Mononuclear cell (primary cell): Measurements from ENCODE around the gene SCML1. TPM values are rescaled to one million over a fixed set of nuclear protein-coding genes. Genes with fewer than 3 reads are reported as not detected.
"Not testable (repeated sequence)": the region's sequence is repeated elsewhere in the genome, so short reads cannot be mapped to it uniquely, and the experiment has no call there.

ENCODE experiments used
- H3K27me3 ChIP-seq: 2 replicates; pipeline ENCODE4 v1.6.0; 2011; ENCODE audit warnings: low read length, control low read depth; ENCODE audit not compliant: insufficient read depth
- H3K4me1 ChIP-seq: 2 replicates; pipeline ENCODE4 v1.5.1; 2011; ENCODE audit warnings: mild to moderate bottlenecking, low read length, control low read depth; ENCODE audit not compliant: insufficient read depth
- H3K4me3 ChIP-seq: 2 replicates; pipeline ENCODE4 v1.5.1; 2011; ENCODE audit warnings: mild to moderate bottlenecking, low read length, moderate library complexity
- H3K9me3 ChIP-seq: 2 replicates; pipeline ENCODE4 v1.5.1; 2011; ENCODE audit warnings: low read depth, mild to moderate bottlenecking, control low read depth, low read length
- total RNA-seq: library from RNA; depleted of rRNA; stranded (reverse); fragments of >200 nt; gene quantifications from one replicate; pipeline ENCODE4 v1.2.3, GENCODE V29; 2012

SCML1 gene
- total RNA-seq, 1 donor, result 35.2 TPM

DNA sequence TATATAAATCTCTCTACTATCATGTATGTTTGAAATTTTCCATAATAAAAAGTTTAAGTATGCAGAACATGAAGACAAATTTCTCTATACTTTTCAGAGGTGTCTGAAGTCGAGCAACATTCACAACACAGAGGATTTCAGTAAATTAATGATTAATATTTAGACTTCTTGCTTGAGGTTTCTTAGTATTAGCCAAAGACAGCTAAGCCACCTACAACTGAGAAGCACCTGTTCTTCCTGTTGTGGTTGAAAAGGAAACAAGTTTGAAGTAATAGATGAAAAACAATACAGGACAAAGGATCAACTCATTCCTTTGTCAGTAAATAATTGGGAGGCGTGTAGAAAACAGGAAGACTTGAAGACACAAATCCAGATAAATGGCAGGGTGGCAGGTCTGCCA, 21.1 kb downstream of the SCML1 start:
- no peaks in the 10 kb centered on the region for H3K9me3 ChIP-seq
- H3K27me3 ChIP-seq, result no peaks in the 10 kb centered on the region
- H3K4me3 ChIP-seq, result no peak overlapping the region
- no peaks in the 10 kb centered on the region for H3K4me1 ChIP-seq

DNA sequence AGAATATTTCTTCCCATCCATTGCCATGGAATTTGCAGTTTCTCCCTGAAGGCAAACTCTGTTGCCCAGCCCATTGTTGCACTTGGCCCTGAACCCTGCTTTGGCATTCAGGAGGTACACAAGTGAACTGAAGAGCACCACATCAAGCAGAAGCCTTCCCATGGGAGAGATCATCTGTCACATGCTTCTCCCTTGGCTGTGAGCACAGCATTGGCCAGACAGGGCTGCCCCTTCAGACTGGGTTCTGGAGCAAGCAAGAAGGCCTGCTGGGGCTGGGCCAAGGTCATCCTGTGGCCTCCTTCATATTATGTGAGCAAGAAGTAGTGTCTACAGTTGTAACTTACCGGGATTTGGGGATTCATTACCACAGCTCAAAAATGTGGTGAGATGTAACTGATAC, 22.7 kb downstream of the SCML1 start:
- Histone ChIP-seq H3K9me3 (no peaks in the 10 kb centered on the region), H3K4me1 (no peaks in the 10 kb centered on the region), H3K27me3 (no peaks in the 10 kb centered on the region), H3K4me3 (no peak overlapping the region)

DNA sequence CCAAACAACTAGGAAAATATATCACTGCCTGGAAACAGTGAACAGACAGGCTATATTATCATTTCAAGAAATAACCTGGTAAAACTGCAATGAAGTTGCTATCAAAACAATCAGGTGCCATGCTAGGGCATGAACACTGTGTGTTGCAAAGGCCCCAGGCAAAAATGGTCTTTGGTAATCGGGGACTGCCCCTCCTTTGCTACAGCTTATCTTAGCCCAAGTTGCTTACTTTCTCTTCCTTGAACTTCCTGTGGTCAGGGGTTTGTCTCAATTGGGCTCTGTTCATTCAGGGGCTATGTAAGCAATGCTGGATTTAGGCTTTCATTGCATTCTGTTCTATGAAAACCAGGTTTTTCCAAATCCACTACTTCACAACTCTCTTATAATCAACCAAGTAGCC, 30.4 kb downstream of the SCML1 start:
- Histone ChIP-seq H3K4me1 (peaks cover 7% of the 10 kb centered on the region), H3K9me3 (no peaks in the 10 kb centered on the region), H3K27me3 (no peaks in the 10 kb centered on the region), H3K4me3 (no peak overlapping the region)

DNA sequence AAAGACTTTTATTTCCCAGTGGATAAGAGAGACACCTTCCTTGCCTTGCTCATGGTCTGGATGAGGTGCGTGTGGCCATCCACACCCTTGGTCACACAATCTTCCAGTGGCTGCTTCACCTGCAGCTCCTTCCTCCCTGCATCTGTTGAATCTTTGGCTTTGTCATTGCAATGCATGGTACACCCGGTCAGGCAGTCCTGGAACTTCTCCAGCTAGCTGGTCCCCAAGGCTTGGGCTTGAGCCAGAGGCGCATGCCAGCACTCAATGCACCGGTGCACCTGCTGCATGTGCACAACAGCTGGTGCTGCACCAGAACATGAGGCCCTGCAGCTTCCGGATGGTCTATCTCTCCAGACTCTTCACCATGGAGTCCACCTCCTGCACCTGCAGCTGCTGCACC, 31.7 kb downstream of the SCML1 start:
- no peak overlapping the region for H3K4me3 ChIP-seq
- H3K4me1 ChIP-seq, result peaks cover 7% of the 10 kb centered on the region

DNA sequence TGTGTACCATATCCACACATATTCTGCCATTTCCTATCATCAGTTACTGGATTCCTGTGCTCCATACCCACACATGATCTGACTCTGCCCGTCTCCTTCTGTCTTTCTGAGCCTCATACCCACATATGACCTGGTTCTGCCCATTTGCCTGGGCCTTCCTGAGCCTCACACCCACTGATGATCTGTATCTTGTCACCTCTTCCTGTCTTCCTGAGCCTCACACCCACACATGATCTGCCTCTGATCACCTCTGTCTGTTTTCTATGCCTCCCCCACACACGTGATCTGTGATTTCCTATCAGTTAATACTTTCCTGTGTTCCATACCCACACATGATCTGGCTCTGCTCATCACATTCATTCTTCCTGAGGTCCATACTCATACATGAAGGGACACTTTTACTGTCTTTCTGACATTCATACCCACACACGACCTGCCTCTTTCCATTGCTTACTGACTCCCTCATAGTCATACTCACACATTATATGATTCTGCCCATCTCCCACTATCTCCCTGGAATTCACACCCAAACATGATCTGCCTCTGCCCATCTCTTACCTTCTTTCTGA, 32.5 kb downstream of the SCML1 start:
- no peaks in the 10 kb centered on the region for H3K27me3 ChIP-seq
- H3K4me3 ChIP-seq, result no peak overlapping the region
- peaks cover 7% of the 10 kb centered on the region for H3K4me1 ChIP-seq

More for the DNA sequence above, 31.7 kb downstream of the SCML1 start:
- H3K9me3 ChIP-seq, result no peaks in the 10 kb centered on the region
- no peaks in the 10 kb centered on the region for H3K27me3 ChIP-seq

DNA sequence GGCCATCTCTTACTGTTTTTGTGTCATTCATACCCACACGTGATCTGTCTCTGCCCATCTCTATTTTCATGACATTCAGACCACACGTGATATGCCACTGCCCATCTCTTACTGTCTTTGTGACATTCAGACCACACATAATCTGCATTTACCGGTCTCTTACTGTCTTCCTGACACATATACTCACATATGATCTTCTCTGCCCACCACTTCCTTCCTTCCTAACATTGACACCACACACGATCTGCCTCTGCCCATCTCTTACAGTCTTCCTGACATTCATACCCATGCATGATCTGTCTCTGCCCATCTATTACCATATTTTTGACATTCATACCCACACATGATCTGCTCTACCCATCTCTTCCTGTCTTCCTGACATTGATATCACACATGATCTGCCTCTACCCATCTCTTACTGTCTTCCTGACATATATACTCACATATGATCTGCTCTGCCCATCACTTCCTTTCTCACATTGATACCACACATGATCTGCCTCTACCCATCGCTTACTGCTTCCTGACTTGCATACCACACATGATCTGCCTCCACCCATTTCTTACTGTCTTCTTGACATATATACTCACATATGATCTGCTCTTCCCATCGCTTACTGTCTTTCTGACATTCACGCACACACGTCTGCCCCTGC, 36.1 kb downstream of the SCML1 start:
- H3K27me3 ChIP-seq, result no peaks in the 10 kb centered on the region
- H3K9me3 ChIP-seq, result no peaks in the 10 kb centered on the region
- H3K4me1 ChIP-seq, result peaks cover 4% of the 10 kb centered on the region
- H3K4me3 ChIP-seq, result no peak overlapping the region

More for the DNA sequence above, 32.5 kb downstream of the SCML1 start:
- no peaks in the 10 kb centered on the region for H3K9me3 ChIP-seq

DNA sequence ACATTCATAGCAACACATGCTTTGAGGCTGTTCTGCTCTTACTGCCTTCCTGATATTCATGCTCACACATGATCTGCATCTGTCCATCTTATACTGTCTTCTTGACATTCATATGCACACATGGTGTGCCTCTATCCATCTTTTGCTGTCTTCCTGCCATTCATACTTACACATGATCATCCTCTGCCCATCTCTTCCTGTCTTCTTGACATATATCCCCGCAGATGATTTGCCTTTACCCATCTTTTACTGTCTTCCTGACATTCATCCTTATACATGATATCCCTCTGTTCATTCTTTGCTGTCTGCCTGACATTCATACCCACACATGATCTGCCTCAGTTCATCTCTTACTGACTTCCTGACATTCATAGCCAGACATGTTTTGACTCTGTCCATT, 36.8 kb downstream of the SCML1 start:
- Histone ChIP-seq H3K27me3 (no peaks in the 10 kb centered on the region), H3K4me3 (no peak overlapping the region), H3K9me3 (no peaks in the 10 kb centered on the region), H3K4me1 (peaks cover 3% of the 10 kb centered on the region)

DNA sequence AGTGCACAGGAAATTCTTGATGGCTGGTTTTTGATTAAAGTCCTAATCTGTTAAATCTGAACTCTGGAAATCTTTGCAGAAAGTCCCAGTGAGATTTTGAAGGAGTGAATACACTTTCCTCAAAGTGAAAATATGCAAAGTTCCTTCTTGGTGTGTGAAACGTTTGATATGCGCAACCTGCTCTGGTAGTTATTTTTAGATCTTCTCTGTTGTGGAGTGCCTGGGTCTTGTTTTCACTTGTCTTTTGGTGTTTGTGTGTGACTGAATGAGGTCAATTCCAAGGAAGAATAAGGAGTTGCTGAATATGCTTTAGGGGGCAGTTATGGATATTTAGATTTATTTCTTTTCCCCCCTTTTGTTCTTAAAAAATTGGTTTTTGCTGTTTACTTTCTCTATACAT, 41.7 kb downstream of the SCML1 start:
- H3K4me1 ChIP-seq, result no peaks in the 10 kb centered on the region
- no peak overlapping the region for H3K4me3 ChIP-seq
- no peaks in the 10 kb centered on the region for H3K9me3 ChIP-seq
- H3K27me3 ChIP-seq, result no peaks in the 10 kb centered on the region

DNA sequence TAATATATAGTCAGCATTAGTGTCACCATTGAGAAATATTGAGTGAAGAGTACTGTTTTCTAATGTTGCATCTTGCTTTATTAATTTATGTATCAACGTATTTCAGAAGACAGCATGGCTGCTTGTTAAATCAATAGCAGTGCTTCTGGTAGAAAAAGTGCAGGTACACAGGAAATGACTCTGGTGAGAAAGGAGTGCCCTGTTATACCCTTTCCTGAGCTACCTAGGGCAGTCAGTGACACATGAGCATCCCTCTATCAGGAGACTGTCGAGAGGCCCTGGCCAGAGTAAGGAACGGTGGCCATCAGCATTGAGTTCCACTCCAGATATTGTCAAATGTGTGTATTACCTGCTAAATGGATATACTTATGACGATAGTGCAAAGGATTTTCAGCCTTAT, 42.1 kb downstream of the SCML1 start:
- Histone ChIP-seq H3K9me3 (no peaks in the 10 kb centered on the region), H3K27me3 (no peaks in the 10 kb centered on the region), H3K4me3 (no peak overlapping the region), H3K4me1 (no peaks in the 10 kb centered on the region)

DNA sequence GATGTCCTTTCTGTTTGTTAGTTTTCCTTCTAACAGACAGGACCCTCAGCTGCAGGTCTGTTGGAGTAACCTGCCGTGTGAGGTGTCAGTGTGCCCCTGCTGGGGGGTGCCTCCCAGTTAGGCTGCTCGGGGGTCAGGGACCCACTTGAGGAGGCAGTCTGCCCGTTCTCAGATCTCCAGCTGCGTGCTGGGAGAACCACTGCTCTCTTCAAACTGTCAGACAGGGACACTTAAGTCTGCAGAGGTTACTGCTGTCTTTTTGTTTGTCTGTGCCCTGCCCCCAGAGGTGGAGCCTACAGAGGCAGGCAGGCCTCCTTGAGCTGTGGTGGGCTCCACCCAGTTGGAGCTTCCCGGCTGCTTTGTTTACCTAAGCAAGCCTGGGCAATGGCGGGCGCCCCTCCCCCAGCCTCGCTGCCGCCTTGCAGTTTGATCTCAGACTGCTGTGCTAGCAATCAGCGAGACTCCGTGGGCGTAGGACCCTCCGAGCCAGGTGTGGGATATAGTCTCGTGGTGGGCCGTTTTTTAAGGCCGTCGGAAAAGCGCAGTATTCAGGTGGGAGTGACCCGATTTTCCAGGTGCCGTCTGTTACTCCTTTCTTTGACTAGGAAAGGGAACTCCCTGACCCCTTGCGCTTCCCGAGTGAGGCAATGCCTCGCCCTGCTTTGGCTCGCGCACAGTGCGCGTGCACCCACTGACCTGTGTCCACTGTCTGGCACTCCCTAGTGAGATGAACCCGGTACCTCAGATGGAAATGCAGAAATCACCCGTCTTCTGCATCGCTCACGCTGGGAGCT, 49.5 kb downstream of the SCML1 start:
- H3K27me3 ChIP-seq, H3K9me3 ChIP-seq, H3K4me3 ChIP-seq, H3K4me1 ChIP-seq: not testable (repeated sequence)

DNA sequence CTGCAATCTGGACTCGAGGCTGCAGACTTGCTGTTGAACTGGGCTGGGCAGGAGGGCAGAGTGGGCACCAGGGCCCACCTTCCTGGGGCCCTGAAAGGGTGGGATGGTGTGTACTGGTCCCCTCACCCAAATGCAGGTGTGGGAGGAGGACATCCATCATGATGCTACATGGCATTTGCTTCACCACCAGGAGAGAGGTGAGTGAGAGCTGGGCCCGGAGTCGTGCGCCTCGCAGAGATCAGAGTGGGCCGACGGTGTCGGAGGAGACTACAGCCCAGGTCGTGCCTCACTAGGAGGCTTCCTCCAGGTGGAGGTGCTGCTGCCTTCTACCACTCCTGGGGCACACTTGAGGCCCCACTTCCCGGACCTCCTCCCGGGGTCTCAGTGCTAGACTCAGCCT, 50.3 kb downstream of the SCML1 start:
- Histone ChIP-seq H3K4me1 (no peaks in the 10 kb centered on the region), H3K4me3 (no peak overlapping the region), H3K27me3 (no peaks in the 10 kb centered on the region), H3K9me3 (no peaks in the 10 kb centered on the region)

DNA sequence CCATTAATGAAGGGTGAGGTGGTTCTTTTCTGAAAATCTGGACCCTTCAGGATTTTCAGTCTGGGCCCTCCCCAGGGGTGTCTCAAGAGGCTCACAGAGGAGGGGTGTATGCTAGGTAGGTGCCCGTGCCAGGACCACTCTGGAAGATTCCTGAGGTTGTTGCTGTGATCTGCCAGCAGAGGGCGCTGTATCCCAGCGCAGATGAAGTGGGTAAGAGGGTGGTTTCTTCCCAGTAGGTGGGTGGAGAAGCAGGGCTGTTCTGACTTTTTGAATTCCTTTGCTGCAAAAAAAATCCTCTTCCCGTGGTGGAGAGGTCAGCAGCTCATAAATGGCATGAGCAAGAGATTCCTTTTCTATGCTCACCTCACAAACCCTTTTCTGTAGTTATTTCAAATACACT, 51.1 kb downstream of the SCML1 start:
- Histone ChIP-seq H3K9me3 (no peaks in the 10 kb centered on the region), H3K4me1 (no peaks in the 10 kb centered on the region), H3K27me3 (no peaks in the 10 kb centered on the region), H3K4me3 (no peak overlapping the region)

DNA sequence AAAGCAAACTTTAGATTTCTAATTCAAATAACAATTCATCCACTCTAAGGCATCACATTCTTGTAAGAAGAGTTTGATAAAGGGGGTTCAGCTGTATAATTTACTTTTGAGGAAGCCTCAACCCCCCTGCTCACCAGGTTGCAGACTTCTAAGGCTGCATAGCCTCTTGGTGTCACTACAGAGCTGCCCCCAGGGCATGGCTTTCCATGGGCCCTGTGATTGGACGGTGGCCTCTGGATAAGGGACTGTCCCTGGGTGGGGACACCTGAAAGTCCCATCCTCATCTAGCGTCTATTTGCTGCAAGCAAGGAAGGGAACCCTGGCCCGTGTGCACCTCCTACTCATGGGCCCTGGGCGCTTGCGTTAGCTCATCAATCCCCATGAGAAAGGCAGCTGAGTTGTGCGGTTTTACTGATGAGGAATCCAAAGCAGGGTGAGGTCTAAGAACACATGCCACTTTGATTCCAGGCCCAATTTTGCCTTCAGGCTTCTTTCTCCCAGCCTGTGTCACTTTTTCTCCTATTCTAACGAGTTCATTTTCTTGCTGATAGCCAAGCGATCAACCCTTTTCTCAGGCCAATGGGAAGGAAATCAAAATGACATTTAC, 51.8 kb downstream of the SCML1 start:
- H3K4me3 ChIP-seq, result no peak overlapping the region
- no peaks in the 10 kb centered on the region for H3K27me3 ChIP-seq
- H3K9me3 ChIP-seq, result no peaks in the 10 kb centered on the region
- no peaks in the 10 kb centered on the region for H3K4me1 ChIP-seq

DNA sequence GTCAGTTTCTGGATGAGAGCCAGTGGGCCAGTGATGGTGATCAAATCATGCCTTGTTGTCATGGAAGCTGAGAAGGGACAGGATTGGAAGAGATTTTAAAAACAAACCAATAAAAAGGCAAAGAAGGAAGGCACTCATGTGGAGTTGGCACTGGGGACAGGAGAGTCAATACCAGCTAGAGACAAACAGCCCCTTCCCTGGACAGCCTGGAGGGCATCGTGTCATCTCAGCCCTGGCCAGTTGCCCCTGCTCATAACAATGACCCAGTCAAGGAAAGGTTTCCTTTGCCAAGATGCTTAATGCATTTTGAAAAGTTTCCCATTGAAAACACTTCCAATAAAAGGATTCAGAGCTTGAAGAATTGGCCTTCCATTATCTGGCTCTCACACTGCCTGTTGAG, 55.5 kb downstream of the SCML1 start:
- Histone ChIP-seq H3K9me3 (no peaks in the 10 kb centered on the region), H3K27me3 (no peaks in the 10 kb centered on the region), H3K4me1 (no peaks in the 10 kb centered on the region), H3K4me3 (no peak overlapping the region)

DNA sequence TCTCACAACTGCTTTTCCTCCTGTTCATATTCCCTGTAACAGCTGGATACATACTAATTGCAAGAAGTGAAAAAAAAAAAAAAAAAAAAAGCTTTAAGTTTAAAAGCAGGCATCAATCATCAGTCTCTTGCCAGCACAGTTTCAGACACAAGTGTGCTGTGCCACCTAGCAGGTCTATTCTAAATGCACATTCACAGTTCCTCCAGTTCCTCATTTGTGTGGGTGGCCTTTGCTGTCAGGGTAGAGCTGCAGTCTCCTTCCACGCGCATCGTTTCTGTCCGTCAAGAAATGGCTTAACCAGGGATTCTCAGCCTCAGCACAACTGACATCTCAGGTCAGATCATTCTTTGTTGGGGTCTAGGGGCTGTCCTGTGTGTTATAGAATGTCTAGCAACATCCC, 61.6 kb downstream of the SCML1 start:
- no peaks in the 10 kb centered on the region for H3K9me3 ChIP-seq
- H3K4me1 ChIP-seq, result no peaks in the 10 kb centered on the region
- H3K27me3 ChIP-seq, result no peaks in the 10 kb centered on the region
- H3K4me3 ChIP-seq, result no peak overlapping the region
